Measurements from ENCODE around the gene PPIF.

PPIF gene

GRCh38 chr10:79313320-79313719 lies 33.9 kb upstream of the PPIF start:
- DNase-seq (ENCODE audit: low read depth in 1 of 2, low spot score in 1 of 2) = no peak

DNA sequence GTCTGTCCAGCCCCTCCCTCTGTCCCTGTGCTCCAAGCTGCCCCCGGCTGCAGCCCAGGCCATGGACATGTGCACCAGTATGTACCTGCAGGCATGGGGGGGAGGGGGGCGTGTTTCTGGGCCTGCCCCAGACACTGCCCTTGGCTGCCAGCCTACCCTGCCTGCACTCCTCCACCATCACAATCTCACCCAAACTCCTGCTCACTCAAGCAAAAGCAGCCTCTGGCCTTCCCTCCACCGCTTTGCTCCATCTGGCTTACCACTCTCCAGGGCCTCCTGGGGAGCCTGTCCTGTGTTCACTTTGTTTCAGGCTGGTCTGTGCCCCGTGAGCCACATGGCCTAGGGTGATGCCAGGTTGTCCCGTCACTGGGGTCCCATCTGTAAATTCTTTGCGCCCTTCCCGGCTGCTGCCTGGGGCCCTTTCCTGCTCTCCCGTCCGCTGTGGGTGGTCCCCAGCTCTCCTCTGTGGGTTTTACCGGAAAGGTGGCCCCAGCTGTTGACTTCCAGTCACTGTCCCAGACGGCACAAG lies 33.3 kb upstream of the PPIF start:
- no peak for DNase-seq (ENCODE audit: low read depth in 1 of 2, low spot score in 1 of 2)

- DNase-seq (ENCODE audit: low read depth in 1 of 2, low spot score in 1 of 2) = no peak
These were observed 32.3 kb upstream of the PPIF start for GRCh38 chr10:79314761-79315601.

DNA sequence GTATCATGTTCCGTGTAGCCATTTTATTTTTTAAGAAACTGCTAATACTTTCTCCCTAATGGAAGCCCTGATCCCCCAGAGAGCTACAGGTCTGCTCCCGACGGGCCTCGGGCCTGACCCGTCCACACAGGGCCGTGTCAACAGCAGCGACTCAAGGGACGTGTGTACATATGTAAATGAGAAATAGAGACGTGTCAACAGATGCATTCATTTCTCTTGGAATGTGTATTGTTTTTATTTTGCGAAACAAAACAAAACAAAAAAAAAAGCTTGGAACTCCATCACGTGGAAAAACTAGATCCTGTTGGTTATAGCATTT lies 31.7 kb upstream of the PPIF start:
- DNase-seq (ENCODE audit: low read depth in 1 of 2, low spot score in 1 of 2) = no peak

DNA sequence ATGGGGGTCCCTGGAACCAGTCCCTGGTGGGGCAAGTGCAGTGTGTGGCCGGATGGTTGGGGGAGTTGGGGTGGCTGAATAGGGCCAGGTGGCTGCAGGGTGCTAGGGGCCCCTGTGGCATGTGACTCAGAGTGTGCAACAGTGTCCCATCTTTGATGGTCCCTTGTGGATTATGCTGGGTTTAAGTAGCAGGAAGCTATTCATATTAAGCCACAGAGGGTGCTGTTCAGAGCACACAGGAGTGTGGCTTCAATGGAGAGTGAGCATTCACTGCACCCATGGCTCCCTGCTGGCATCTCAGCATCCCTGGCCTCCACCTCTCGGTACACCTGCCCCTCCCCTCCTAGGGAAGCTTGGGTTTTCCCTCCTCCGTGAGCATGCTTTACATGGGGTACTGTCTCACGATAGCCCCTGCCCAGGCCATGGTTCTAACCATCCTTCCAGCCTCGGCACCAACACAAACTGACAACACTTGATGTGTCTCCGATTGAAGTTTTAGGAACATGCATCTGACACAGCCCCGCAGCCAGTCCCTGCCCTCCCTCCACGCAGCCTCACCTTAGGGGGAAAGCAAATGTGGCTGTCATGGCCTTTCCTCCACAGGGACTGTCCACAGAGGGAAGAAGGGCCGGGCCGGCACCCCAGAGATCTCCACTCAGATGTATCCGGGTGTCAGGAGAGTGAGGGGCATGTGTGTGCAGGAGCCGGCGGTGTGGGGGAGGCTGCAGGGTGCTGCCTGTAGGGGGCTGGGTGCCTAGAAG lies 30.4 kb upstream of the PPIF start:
- DNase-seq (ENCODE audit: low read depth in 1 of 2, low spot score in 1 of 2) = no peak

DNA sequence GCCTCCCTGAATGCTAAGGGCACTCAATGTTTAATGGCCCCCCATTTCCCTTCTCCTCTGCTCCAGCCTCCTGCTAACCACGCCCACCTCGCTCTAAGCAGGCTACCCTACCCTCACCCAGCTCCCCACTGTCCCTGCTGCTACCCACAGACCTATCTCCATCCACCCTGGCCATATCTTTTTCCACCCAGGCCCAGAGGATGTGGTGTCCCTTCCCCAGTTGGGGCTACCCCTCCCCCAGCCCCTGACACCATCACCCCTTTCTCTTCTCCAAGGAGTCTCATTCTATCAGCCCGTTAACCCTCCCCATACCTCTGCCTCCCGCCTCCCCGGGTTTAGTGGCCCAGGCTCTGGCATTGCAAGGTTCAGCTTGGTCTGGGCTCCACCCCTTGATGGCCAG lies 28.9 kb upstream of the PPIF start:
- DNase-seq (ENCODE audit: low read depth in 1 of 2, low spot score in 1 of 2) = no peak

DNA sequence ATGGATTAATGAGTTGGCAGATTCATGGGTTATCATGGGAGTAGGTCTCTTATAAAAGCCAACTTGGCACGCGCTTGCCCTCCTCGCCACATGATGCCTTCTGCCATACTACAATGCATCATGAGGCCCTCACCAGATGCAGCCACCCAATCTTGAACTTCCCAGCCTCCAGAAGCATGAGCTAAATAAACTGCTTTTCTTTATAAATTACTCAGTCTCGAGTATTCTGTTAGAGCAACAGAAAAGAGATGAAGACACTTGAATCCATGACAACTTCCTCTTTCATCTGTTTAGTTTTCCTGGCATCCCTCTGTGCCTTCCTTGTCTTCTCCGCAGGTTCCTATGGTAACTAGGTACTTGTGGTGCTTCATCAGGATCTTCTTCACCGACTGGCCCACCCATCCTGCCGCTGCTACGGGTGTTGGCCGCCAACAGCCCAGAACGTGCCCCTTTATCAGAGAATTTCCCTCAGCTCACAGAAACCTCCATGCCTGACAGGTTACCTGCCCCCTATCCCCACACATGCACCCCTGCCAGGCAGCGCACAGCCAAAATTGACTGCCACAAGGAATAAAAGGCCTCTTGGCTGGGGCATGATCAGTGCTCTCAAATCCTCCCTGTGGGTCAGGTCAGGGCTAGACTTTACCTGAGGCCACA lies 28.0 kb upstream of the PPIF start:
- no peak for DNase-seq (ENCODE audit: low read depth in 1 of 2, low spot score in 1 of 2)

- no peak for DNase-seq (ENCODE audit: low read depth in 1 of 2, low spot score in 1 of 2)
These were observed 27.0 kb upstream of the PPIF start for GRCh38 chr10:79320316-79320715.

DNA sequence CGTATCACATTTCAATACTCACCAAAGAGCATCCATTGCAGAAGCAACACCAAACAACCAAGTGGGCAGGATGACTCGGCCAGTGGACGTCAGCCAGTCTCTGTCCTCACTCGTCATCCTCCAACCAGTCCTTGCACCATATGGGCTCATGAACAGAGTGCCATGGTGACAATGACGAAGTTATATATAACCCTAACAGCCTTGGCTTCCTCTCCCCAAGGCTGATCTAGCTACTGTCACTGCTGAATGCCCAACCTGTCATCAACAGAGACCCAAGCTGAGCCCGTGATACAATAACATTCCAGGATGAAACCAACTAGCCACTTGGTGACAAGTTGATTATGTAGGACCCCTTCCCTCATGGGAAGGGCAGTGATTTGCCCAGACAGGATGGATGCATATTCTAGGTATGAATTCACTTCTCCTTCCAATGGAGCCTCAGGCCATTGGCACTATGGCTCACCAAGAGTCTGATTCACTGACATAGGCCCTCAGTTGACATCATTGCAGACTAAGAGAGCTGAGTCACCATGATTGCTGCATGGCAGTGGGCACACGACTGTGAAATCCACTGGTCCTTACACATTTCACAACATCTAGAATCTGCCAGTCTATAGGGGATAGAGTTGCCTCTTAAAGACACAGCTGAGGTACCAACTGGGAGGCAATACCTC lies 26.3 kb upstream of the PPIF start:
- DNase-seq (ENCODE audit: low read depth in 1 of 2, low spot score in 1 of 2) = no peak

- DNase-seq (ENCODE audit: low read depth in 1 of 2, low spot score in 1 of 2) = no peak
These were observed 25.8 kb upstream of the PPIF start for GRCh38 chr10:79321494-79321882.

GRCh38 chr10:79321951-79322350 lies 25.3 kb upstream of the PPIF start:
- no peak for DNase-seq (ENCODE audit: low read depth in 1 of 2, low spot score in 1 of 2)

DNA sequence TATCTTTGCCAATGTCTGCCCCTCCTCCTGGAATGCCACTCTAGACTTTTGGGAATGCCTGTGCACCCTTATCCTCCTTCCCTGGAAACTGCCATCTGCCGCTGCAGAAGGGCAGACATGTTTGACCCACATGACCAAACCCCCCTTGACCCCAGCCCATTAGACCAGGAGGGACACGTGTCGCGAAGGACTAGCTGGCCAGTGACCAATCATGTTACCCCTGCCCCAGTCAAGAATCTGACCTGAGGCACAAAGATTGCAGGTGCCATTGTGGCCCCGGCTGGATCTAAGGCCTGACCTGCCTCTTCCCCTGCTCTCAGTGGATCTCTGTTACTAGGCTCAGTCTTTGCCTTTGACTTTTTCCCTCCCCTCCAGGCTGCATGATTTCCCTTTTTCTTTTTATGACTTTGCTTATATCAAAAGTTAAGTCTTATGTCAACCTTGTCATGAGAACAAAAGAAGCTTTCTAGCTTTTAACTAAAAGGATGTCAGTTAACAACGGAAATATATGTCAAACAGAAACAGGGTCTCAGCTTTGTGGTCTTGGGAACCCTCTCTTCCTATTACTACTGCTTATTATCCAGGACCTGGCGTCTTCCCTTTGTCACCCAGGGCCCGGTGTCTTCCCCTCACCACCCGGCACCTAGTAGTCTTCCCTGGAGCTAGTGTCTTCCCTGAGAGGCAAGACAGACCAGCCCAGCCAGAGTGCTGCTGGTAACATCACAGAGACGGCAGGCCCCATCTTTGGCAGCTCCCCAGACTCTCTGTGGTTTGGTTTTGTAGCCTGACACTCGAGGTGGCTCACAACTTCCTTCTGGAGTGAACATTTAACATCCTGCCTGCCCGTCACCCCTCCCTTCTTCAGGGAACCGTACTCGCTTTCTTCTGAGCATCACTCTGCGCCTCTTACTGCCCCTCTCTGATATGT lies 24.4 kb upstream of the PPIF start:
- DNase-seq (ENCODE audit: low read depth in 1 of 2, low spot score in 1 of 2) = peak; percentile 55 to 69

- no peak for DNase-seq (ENCODE audit: low read depth in 1 of 2, low spot score in 1 of 2)
These were observed 23.7 kb upstream of the PPIF start for GRCh38 chr10:79323602-79324001.

DNA sequence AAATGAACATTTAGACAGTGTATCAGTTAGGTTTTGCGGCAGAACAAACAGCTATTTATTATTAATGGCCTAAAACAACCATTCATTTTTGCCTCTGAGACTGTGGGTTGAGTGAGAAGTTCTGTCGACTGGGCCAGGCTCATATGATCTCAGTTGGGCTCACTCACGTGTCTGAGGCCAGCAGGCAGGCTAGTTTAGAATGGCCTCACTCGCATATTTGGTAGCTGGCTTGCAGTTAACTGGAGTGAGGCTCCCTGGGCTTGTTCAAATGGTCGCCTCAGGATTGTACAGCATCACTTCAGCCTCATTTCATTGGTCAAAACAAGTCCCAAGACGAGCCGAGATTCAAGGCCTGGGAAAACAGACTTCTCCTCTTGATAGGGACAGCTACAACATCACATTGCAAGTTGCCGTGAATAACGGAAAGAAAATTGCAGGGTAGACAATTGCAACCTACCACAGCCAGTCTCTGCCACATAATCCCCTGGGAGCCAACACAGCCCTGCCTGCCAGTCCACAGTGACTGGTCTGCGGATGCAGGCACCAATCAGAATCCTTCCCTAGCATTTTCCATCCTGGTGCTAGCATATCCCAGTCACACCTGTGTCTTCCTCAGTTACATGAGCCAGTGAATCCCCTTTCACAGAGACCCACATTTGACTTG lies 23.1 kb upstream of the PPIF start:
- DNase-seq (ENCODE audit: low read depth in 1 of 2, low spot score in 1 of 2) = no peak

- no peak for DNase-seq (ENCODE audit: low read depth in 1 of 2, low spot score in 1 of 2)
These were observed 20.7 kb upstream of the PPIF start for GRCh38 chr10:79326361-79327089.

- no peak for DNase-seq (ENCODE audit: low read depth in 1 of 2, low spot score in 1 of 2)
These were observed 20.2 kb upstream of the PPIF start for GRCh38 chr10:79327090-79327457.

GRCh38 chr10:79328147-79328701 lies 19.0 kb upstream of the PPIF start:
- no peak for DNase-seq (ENCODE audit: low read depth in 1 of 2, low spot score in 1 of 2)

- no peak for DNase-seq (ENCODE audit: low read depth in 1 of 2, low spot score in 1 of 2)
These were observed 18.3 kb upstream of the PPIF start for GRCh38 chr10:79328737-79329504.

Measured in activated T-helper 1 cell treated with anti-CD3 and anti-CD28 coated beads, Interleukin-2, amount 50 U/mL, for 16 hours (primary cell).